NCI-H226 (cell line): ENCODE data around the gene BLVRA.
"Not testable (repeated sequence)": the region's sequence is repeated elsewhere in the genome, so short reads cannot be mapped to it uniquely, and the experiment has no call there.

ENCODE experiments used
- DNase-seq: peaks from one replicate; pipeline ENCODE4 v3.0.0-alpha.2; 2015

The BLVRA gene

DNA sequence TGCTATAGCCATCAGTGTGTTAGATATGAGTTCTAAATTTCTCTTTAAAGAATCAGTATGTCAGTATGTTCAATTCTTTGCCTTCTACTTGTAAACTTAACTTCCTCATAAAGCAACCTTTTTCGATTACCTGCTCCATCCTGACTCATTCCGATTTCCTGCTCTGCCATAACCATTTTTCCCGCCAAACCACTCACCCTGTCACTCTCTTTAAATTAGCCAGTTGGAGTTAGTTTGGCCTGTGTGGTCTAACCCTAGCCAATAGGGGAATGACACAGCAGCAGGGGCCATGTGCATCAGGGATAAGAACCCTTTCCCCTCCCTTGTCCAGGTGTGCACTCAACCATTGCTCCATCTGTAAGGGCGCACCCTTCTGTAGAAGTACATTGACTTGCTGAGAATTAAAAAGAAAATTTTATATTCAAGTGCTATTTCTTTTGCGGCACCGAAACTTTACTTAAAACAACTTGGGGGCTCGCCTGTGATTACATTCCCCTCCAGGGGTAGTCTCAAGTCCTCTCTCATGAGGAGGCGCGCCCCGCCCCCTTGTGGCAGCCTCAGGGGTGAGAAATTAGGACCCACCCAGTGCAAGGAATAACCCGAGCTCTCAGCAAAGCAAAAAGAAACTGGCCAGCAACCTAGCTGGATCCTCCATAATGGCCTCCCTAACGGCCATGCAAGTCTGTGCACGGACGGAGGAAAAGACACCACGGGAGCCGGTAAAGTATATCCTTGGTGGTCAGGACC lies 51.9 kb downstream of the BLVRA start:
- not testable (repeated sequence) for DNase-seq

DNA sequence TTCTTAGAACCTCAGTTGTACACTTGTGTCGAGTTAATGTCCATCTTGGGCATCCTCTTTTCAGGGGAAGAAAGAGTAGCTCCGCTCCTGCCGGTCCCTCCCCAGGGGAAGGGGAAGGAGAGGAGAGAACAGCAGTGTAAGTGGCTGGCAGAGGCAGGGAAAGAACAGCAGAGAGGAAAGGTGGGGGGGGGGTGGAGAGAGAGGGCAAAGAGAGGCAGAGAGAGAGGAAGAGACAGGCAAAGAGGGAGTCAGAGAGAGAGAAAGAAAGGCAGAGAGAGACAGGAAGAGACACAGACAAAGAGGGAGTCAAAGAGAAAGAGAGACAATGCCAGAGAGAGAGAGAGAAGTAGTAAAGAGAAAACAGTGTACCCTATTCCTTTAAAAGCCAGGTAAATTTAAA lies 56.9 kb downstream of the BLVRA start:
- no peak for DNase-seq

DNA sequence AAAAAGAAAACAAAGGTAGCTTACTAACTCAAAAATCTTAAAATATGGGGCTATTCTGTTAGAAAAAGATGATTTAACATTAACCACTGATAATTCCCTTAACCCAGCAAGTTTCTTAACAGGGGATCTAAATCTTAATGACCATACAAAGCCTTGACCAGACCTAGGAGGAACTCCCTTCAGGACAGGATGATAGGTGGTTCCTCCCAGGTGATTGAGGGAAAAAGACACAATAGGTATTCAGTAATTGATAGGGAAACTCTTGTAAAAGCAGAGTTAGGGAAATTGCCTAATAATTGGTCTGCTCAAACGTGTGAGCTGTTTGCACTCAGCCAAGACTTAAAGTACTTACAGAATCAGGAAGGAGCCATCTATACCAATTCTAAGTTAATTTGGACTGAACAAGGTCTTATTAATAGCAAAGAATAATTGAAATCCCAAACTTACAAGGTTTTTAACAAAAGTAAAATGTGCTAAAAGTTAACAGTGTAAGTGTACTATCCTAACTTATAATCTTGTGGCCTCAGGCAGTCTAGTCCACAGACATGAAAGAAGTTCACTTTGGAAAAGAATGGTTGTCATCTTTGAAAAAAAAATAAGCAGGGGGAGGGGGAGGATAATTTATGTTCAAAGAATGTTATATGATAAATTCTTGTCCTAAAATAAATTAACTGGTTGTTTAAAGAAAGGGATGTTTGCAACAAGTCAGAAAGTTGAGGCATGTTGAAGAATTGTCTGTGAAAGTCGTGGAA lies 57.7 kb downstream of the BLVRA start:
- DNase-seq, result not testable (repeated sequence)

DNA sequence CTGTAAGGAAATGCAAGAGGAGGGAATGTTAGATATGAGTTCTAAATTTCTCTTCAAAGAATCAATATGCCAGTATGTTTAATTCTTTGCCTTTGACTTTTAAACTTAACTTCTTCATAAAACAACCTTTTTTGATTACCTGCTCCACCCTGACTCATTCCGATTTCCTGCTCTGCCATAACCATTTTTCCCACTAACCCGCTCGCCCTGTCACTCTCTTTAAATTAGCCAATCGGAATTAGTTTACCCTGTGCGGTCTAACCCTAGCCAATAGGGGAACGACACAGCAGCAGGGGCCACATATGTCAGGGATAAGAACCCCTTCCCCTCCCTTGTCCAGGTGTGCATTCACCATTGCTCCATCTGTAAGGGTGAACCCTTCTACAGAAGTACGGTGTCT lies 64.9 kb downstream of the BLVRA start:
- not testable (repeated sequence) for DNase-seq

DNA sequence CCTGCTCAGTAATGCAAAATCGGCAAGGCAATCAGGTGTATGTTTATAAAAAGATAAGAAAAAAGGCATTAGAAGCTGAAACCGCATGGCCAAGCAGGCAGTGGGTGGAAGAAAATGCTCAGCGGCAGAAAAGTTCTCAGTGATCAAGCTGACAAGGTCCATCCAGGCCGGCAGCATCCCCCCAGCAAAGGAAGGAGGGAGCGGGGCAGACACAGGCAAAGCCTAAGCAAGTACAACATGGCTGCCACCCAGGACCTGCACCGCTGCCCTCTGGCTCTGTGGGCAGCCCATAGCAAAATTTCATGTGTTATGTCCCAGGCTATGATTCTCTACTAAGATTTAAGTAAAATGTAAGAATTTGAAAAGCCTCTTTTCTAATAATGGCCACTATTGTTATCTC lies 65.5 kb downstream of the BLVRA start:
- no peak for DNase-seq

DNA sequence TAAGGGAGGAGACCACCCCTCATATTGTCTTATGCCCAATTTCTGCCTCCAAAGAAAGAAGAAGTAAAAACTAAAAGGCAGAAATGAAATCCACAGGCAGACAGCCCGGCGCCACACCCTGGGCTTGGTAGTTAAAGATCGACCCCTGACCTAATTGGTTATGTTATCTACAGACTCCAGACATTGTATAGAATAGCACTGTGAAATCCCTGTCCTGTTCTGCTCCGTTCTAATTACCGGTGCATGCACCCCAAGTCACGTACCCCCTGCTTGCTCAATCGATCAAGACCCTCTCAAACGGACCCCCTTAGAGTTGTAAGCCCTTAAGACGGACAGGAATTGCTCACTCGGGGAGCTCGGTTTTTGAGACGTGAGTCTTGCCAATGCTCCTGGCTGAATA lies 66.0 kb downstream of the BLVRA start:
- DNase-seq, result not testable (repeated sequence)

DNA sequence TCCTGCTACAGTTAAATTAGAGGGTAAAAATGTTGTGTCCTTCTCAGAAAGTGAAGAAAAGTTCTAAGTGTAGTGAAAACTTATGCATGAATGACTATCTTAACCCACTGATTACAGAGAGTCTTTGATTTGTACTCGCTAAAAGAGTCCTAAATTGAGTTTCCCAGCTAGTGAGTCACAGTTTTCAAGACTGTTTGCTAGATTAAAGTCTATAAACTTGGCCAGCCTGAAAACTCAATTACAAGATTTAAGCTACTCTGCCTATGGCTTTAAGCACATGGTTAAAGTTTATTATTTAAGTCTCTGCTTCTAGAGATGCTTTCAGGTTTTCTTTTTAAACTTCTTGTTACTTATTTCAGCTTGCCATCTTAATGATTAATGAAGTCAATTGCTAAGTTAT lies 66.5 kb downstream of the BLVRA start:
- DNase-seq, result no peak

DNA sequence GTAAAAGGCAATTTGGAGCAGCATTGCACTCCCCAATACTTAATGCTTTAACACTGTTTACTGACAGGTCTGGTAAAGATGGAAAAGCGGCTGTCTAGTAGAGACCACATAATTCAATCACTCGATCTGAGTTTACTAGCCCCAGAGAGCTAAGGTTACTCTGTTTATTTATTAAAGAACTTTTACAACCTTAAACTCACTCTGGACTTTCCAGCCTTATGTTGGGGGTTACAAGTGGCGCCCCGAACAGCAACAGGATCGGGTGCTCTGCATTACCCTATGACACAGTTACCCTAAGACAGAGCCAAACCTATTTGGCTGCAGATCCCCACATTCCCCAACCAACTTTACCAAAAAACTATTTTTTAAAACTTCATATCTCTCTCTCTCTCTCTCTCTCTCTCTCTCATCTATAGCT lies 66.9 kb downstream of the BLVRA start:
- no peak for DNase-seq

DNA sequence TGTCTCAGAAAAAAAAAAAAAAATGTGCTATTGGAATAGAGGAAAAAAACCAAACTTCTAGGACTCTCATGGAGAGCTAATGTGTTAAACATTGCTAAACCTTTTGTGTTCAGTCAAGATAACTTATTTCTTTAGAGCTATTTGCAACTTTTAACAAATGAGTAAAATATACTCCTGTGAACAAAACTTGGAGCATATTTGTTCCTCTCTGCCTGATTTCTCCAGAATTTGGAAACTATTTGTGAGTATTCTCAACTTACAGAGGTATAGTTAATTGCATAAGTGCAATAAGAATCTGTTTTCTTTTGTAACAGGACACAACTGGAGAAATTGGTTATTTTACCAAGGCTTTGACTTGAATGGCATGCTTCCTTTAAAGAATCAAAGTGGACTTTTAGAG lies 72.4 kb downstream of the BLVRA start:
- DNase-seq, result not testable (repeated sequence)

DNA sequence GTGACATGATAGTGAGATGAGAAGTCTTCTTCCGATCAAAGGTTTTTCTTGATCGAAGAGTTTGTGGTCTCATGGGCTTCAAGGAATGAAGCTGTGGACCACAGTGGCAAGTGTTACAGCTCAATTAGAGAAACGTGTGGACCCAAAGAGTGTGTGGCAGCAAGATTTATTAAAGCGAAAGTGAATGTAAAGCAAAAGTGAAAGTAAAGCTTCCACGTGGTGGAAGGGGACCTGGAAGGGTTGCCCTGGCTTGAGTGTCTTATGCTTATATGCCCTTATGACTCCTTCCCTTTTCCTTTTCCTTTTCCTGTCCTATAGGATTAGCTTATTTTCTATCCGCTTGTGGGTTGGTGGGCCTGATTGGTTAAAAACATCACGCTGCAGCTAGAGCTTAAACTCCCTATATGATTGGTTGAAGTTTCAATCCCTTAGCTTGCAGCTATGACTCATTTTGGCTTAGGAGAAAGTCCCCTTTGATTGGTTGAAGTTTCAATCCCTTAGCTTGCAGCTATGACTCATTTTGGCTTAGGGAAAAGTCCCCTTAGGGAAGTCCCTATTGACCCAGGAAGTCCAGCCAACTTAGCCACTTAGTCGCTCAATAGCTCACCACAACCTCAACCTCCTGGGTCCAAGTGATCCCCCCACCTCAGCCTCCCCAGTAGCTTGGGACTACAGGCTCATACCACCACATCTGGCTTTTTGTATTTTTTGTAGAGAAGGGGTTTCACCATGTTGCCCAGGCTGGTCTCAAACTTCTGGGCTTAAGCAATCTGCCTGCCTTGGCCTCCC lies 76.2 kb downstream of the BLVRA start:
- peak; percentile 41 for DNase-seq

DNA sequence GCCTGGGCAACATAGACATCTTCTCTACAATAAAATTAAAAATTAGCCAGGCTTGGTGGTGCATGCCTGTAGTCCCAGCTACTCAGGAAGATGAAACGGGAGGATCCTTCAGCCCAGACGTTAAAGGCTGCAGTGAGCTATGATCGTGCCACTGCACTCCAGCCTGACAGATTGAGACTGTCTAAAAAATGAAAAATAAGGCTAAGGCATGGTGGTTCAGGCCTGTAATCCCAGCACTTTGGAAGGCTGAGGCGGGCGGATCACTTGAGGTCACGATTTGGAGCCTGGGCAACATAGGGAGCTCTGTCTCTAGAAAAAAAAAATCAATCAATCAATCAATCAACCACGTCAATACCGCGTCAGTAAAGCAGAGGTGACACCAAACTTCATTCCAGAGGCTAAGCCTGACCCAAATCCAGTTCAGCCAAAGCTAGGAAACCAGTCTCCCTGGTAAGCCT lies 79.8 kb downstream of the BLVRA start:
- no peak for DNase-seq

DNA sequence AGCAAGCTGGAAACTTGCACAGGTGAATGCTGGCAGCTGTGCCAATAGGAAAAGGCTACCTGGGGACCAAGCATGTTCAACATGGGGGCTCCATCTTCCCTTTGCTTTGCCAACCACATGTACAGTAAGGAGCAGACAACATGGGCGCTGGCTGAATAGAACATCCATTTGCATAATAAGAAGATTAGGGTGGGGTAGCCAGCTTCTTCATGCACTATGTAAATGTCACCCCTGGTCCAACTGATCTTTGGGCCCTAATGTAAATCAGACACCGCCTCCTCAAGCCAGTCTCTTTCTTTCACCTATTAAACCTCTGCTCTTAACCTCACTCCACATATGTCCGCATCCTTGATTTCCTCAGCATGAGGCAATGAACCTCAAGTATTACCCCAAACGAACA lies 84.8 kb downstream of the BLVRA start:
- DNase-seq, result no peak

DNA sequence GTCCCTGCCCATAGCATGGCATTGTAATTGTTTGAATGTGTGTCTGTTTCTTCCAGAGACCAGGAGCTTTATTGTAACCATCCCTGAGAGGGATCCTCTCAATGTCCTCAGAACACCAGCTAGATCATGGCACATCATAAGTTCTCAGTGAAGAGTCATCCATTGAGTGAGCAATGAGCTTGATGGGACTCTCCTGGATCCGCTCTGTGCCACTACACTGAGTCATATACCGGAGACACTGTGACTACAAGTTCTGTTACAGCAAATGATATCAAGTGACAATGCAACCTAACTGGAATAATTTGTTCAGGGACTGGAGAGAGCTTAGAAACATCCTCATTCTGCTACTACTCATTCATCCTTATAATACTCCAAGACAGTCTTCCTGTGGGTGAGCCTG lies 85.8 kb downstream of the BLVRA start:
- DNase-seq, result no peak

DNA sequence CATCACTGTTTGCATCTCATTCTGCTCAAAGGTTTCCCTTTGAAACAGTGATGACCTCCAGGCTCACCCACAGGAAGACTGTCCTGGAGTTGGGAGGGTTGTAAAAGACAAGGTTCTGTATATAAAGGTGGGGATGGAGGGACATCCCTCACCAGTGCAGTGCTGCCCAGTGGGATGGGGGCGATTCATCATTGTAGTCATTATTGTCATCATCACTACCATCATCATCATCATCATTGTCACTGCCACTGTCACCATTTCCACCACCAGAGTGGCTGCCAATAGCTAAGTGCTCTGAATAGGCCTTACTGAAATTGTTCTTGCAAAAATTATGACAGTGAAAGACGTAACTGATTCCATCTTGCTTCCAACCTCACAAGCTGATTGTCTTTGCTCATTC lies 86.2 kb downstream of the BLVRA start:
- no peak for DNase-seq

DNA sequence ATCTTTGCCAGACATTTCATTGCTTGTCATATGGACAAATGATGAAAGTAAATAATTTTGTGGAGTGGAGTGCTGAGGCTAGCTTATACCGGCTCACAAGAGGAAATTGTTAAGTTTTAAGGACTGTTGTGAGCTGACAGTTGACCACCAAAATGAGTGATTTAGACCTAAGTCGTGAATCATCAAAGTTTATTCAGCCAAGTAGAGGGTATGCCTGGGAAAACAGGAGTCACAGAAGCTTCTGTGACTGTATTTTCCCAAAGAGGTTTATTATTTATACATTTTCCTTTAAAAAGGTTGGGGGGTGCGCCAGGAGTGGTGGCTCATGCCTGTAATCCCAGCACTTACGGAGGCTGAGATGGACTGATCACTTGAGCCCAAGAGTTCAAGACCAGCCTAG lies 89.0 kb downstream of the BLVRA start:
- no peak for DNase-seq

DNA sequence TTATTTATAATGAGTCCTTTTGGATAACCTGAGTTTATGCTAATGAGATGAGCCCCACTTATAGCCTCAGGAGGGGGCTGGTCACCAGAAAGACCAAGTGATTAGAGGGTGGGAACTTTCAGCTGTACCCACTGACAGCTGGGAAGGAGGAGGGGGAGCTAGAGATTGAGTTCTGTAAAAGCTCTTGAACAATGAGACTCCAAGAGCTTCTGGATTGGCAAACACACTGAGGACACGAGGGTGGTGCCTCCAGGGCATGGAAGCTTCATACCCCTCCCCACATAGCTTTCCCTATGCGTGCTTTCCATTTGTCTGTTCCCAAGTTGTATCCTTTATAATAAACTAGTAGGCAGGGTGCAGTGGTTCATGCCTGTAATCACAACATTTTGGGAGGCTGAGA lies 90.6 kb downstream of the BLVRA start:
- DNase-seq, result no peak

DNA sequence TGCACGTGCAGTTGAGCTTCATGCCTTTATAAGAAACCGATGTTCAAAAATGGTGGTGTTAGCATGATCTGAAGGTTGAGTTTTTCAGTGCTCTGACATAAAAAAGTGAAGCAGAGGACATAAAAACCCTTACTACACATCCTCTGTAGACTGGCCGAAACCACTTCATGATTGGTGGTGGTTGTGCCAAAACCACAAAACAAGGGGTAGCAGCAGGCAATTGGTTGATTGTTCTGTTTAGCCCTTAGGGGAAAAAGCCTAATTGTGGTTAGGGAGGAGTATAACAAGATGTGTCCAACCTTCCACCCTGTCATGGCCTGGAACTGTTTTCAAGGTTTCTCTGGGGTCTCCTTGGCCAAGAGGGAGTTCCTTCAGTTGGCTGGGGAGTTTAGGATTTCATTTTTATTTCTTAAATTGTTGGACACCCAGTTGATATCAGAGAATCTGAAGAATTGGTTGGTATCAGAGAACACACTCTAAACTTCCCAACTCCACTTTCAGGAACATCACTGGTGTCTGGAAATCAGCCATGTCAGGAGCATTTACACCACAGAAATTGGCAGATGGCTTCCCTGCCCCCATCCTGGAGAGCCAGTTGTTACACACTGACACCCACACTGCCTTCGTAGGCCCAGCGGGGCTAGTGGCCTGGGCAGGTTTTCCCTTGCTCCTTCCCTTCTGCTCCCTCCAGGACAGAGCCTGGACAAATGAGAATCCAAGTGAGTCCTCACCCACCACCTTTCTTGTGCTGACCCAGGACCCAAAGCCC lies 92.1 kb downstream of the BLVRA start:
- peak; percentile 37 for DNase-seq

DNA sequence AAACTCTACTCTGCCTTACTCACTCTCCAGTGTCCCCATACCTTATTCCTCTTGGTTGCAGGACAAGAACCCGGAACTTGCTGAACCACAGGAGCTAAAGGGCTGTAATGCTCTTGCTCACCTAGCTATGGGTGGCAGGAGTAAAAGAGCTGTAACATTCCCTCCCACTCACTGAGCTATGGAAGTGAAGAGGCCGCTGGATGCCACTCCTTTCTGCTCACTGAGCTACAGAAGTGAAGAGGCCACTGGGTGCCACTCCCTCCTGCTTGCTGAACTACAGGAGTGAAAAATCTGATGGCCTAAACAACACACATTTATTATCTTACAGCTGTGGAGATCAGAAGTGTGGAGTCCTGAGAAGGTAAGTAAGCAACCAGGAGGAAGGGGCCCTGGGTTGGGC lies 93.3 kb downstream of the BLVRA start:
- no peak for DNase-seq

DNA sequence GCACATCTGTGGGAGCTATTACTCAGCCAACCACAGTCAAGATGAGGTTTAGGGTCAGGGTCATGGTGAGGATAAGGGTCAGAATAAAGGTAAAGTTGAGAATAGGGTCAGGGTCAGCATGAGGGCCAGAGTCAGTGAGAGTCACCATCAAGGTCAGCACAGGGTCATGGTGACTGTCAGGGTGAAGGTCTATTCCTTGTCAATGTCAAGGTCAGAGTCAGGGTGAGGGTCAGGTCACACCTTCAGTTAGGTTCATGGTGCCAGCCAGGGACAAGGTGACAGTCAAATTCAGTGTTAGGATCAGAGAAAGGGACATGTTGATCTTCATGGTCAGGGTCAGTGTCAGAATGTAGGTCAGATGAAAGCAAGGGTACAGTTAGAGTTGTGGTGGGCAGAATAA lies 96.7 kb downstream of the BLVRA start:
- no peak for DNase-seq

DNA sequence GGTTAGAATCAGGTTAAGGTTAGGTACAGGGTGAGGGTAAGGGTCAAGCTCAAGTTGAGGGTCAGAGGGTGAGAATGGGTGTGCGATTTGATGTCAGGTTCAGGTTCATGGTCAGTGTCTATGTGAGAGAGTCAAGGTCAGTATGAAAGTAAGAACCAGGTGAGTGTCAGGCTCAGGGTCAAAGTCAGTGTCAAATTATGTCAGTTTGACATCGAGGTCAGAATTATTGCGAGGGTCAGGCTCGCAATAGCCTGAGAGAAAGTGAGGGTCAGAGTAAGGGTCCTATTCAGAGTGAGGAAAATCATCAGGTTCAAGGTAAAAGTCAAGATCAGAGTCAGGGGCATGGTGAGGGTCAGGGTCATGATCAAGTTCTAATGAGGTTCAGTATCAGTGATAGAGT lies 97.8 kb downstream of the BLVRA start:
- no peak for DNase-seq
